ENCODE data around the gene CENPB. TPM values are rescaled to one million over a fixed set of nuclear protein-coding genes. Genes with fewer than 3 reads are reported as not detected.

Gene CENPB
- total and polyA plus RNA-seq, 3 donors from 2014 or later, result 24.8 to 44.1 (median 32.2) TPM

DNA sequence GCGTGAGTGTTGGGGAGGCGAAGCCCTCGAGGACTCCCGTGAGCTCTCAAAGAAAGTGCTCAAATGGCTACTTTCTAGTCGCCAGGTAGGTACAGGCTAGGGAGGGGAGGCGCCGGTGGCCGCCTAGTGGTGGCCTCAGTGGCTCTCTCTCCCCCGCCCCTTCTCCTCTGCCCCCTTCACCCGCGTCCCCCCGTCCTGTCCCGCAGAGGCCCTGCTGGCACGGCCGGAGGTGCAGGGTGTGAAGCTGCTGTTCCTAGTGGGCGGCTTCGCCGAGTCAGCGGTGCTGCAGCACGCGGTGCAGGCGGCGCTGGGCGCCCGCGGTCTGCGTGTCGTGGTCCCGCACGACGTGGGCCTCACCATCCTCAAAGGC, 35.2 kb downstream of the CENPB start:
- Histone ChIP-seq H3K4me3 (peak overlapping the region; percentile 15 to 53), H3K4me1 (no peaks in the 10 kb centered on the region), H3K27ac (no peak overlapping the region), H3K36me3 (ENCODE audit: low read depth, missing control alignments) (no peaks in the 10 kb centered on the region), H3K27me3 (no peaks in the 10 kb centered on the region), H3K9me3 (no peaks in the 10 kb centered on the region)
- TF ChIP-seq, protein P1, sequence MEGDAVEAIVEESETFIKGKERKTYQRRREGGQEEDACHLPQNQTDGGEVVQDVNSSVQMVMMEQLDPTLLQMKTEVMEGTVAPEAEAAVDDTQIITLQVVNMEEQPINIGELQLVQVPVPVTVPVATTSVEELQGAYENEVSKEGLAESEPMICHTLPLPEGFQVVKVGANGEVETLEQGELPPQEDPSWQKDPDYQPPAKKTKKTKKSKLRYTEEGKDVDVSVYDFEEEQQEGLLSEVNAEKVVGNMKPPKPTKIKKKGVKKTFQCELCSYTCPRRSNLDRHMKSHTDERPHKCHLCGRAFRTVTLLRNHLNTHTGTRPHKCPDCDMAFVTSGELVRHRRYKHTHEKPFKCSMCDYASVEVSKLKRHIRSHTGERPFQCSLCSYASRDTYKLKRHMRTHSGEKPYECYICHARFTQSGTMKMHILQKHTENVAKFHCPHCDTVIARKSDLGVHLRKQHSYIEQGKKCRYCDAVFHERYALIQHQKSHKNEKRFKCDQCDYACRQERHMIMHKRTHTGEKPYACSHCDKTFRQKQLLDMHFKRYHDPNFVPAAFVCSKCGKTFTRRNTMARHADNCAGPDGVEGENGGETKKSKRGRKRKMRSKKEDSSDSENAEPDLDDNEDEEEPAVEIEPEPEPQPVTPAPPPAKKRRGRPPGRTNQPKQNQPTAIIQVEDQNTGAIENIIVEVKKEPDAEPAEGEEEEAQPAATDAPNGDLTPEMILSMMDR (IDR thresholded peaks at IDR 0.05), result no peak
- no peak for TF ChIP-seq POLR2A (IDR thresholded peaks at IDR 0.05)
- DNase-seq, result no peak
- intact Hi-C loops (cut with DNase I; ENCODE audit: low total_unique reads), result no loop called here
- WGBS, 2 donors, result 56 to 62% methylated on average over 5 to 15 of the region's 31 CpGs

DNA sequence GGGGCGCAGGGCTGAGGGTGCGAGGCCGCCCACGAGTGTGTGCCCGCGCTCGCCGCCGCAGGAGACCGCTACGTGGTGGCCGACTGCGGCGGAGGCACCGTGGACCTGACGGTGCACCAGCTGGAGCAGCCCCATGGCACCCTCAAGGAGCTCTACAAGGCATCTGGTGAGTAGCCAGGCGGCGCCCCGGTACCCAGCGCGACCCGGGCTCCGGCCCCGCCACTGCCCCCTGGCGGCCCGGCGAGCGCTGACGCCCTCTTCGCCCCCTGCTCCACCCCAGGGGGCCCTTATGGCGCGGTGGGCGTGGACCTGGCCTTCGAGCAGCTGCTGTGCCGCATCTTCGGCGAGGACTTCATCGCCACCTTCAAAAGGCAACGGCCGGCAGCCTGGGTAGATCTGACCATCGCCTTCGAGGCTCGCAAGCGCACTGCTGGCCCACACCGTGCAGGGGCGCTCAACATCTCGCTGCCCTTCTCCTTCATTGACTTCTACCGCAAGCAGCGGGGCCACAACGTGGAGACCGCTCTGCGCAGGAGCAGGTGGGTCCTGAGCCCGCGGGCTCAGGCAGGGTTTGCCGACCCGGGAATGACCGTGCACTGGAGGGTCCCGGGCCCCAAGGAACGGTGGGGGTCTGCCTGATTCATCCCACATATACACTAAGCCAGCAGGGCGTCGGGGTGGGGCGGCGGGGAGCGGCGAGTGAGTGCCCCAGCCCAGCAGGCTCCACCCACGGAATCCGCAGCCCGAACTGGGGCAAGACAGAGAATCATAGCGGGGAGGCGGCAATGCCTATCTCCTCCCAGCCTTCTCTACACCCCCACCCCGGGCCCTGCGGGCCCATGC, 36.6 kb downstream of the CENPB start:
- TF ChIP-seq, protein P1 (IDR thresholded peaks at IDR 0.05), result peak in 2 of 3 experiments; percentile 65 to 66
- TF ChIP-seq POLR2A (IDR thresholded peaks at IDR 0.05), result no peak
- H3K4me1 ChIP-seq, result no peaks in the 10 kb centered on the region
- H3K4me3 ChIP-seq, result peak overlapping the region; percentile 9 to 37
- peak; percentile 60 for DNase-seq
- no peaks in the 10 kb centered on the region for H3K9me3 ChIP-seq
- no peak overlapping the region for H3K27ac ChIP-seq
- intact Hi-C loops (cut with DNase I; ENCODE audit: low total_unique reads), result no loop called here
- 47 to 60% methylated on average over 1 to 51 of the region's 72 CpGs for WGBS, 2 donors
- no peaks in the 10 kb centered on the region for H3K27me3 ChIP-seq
- H3K36me3 ChIP-seq (ENCODE audit: low read depth, missing control alignments), result no peaks in the 10 kb centered on the region

DNA sequence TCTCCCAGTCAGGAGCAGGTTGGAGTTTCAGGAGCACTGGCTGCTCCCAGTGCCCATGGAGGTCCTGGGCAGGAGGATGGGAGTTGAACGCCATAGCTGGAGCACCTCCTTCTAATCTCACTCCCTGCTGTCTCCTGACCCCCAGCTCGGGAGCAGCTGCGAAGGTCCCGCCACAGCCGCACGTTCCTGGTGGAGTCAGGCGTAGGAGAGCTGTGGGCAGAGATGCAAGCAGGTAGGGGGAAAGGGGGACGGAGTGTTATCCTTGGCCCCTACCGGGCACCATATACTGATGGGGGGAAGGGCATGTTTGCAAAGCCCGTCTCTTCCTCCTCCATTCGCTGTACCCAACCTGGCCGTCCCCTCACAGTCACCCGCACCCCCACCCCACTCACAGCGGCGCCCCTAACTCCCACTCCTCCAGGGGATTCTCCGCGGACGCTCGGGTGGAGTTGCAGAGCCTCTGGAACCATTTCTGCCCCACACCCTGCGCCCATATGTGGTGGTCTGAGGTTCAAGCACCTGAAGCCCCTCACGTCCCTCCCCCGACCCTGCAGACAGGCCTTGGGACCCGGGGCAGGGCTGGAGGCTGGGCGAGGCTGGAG, 37.4 kb downstream of the CENPB start:
- no peaks in the 10 kb centered on the region for H3K9me3 ChIP-seq
- no peak overlapping the region for H3K27ac ChIP-seq
- TF ChIP-seq, protein P1 (IDR thresholded peaks at IDR 0.05), result no peak
- TF ChIP-seq POLR2A (IDR thresholded peaks at IDR 0.05), result no peak
- H3K4me1 ChIP-seq, result no peaks in the 10 kb centered on the region
- no peaks in the 10 kb centered on the region for H3K36me3 ChIP-seq (ENCODE audit: low read depth, missing control alignments)
- intact Hi-C loops (cut with DNase I; ENCODE audit: low total_unique reads), result no loop called here
- H3K4me3 ChIP-seq, result peak overlapping the region; percentile 9 to 37
- DNase-seq, result no peak
- WGBS, 2 donors, result 45 to 48% methylated on average over 17 to 24 of the region's 24 CpGs
- no peaks in the 10 kb centered on the region for H3K27me3 ChIP-seq

DNA sequence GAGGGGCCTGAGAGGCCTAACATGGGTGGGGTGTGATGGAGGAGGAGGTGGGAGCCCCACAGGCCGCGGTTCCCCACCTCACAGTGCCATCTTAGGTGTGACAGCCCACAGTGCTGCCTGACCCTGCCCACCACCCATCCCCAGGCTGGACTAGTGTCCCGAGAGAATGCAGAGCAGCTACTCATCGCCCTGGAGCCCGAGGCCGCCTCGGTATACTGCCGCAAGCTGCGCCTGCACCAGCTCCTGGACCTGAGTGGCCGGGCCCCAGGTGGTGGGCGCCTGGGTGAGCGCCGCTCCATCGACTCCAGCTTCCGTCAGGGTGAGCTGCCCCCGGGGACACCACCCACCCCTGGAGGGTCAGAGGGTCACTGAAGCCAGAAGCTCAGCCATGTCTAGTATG, 38.5 kb downstream of the CENPB start:
- 80 to 90% methylated on average over 2 to 15 of the region's 16 CpGs for WGBS, 2 donors
- H3K9me3 ChIP-seq, result no peaks in the 10 kb centered on the region
- no peak for DNase-seq
- no peaks in the 10 kb centered on the region for H3K4me1 ChIP-seq
- intact Hi-C loops (cut with DNase I; ENCODE audit: low total_unique reads), result no loop called here
- H3K27me3 ChIP-seq, result no peaks in the 10 kb centered on the region
- no peak overlapping the region for H3K27ac ChIP-seq
- no peak overlapping the region for H3K4me3 ChIP-seq
- TF ChIP-seq, protein P1 (IDR thresholded peaks at IDR 0.05), result no peak
- TF ChIP-seq POLR2A (IDR thresholded peaks at IDR 0.05), result no peak
- H3K36me3 ChIP-seq (ENCODE audit: low read depth, missing control alignments), result no peaks in the 10 kb centered on the region

Measured in testis (tissue), 3 donors.